ENCODE results near the gene GCH1. TPM values are rescaled to one million over a fixed set of nuclear protein-coding genes. Genes with fewer than 3 reads are reported as not detected.

The GCH1 gene
- total and polyA plus RNA-seq, 4 experiments from 2014 or later: 28.4 to 31.9 (median 30.5) TPM

DNA sequence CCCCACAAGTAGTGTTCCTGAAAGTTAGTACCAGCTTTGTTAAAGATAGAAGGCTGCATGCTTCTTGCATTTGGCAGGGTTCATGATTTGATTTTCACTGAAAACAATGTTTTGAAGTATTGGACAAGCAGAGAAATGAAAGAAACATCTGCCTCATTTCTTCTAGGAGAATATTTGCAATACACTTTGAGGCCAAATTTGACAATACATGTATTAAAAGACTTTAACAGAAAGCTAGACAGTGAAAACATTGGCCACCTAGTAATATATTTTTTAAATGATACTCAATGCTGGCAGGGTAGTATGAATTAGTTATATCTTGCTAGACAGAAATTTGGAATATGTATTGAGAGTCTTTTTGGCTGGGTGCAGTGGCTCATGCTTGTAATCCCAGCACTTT lies 68.5 kb downstream of the GCH1 start:
- no peaks in the 10 kb centered on the region for H3K27me3 ChIP-seq (ENCODE audit: insufficient read depth, low read length)
- no peaks in the 10 kb centered on the region for H3K4me1 ChIP-seq (ENCODE audit: insufficient read depth, low read length)
- H3K27me3 Mint-ChIP-seq: no peaks in the 10 kb centered on the region
- ChIA-PET POLR2A (ENCODE audit: partially characterized antibody) (no interaction called here), CTCF (ENCODE audit: partially characterized antibody) (no interaction called here)
- peaks cover 7% of the 10 kb centered on the region in 2 donors for H3K36me3 Mint-ChIP-seq
- H3K9me3 ChIP-seq (ENCODE audit: control insufficient read depth in 1 of 2, low read length in 2 of 2): no peaks in the 10 kb centered on the region
- intact Hi-C loops (cut with micrococcal nuclease): no loop called here
- H3K36me3 ChIP-seq (ENCODE audit: insufficient read depth, low read length): no peaks in the 10 kb centered on the region
- no peak for DNase-seq
- peaks cover 0 to 22% (median 13%) of the 10 kb centered on the region in 8 donors for H3K9me3 Mint-ChIP-seq
- no peaks in the 10 kb centered on the region for H3K4me1 Mint-ChIP-seq
- no peak overlapping the region for H3K27ac Mint-ChIP-seq
- no peak overlapping the region for H3K27ac ChIP-seq (ENCODE audit: low read depth, low read length)
- no peak overlapping the region for H3K4me3 Mint-ChIP-seq
- no peak overlapping the region for H3K4me3 ChIP-seq (ENCODE audit: low read length in 2 of 2)

DNA sequence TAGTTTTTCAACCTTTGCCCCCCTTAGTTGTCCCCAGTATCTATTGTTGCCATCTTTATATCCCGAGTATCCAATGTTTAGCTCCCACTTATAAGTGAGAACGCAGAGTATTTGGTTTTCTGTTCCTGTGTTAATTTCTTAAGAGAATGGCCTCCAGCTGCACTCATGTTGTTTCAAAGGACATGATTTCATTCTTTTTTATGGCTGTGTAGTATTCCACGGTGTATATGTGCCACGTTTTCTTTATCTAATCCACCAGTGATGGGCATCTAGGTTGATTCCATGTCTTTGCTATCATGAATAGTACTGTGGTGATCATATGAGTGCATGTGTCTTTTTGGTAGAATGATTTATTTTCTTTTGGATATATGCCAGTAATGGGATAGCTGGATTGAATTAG lies 72.0 kb downstream of the GCH1 start:
- Mint-ChIP-seq H3K4me1 (no peaks in the 10 kb centered on the region), H3K27ac (no peak overlapping the region), H3K4me3 (no peak overlapping the region), H3K27me3 (no peaks in the 10 kb centered on the region), H3K36me3 (peaks cover 3 to 6% of the 10 kb centered on the region in 2 donors), H3K9me3 (peaks cover 0 to 41% (median 20%) of the 10 kb centered on the region in 8 donors)
- H3K4me3 ChIP-seq (ENCODE audit: low read length in 2 of 2): no peak overlapping the region
- intact Hi-C loops (cut with micrococcal nuclease): no loop called here
- POLR2A ChIA-PET (ENCODE audit: partially characterized antibody): no interaction called here
- H3K27me3 ChIP-seq (ENCODE audit: insufficient read depth, low read length): no peaks in the 10 kb centered on the region
- no peaks in the 10 kb centered on the region for H3K36me3 ChIP-seq (ENCODE audit: insufficient read depth, low read length)
- H3K4me1 ChIP-seq (ENCODE audit: insufficient read depth, low read length): no peaks in the 10 kb centered on the region
- no peaks in the 10 kb centered on the region for H3K9me3 ChIP-seq (ENCODE audit: control insufficient read depth in 1 of 2, low read length in 2 of 2)
- CTCF ChIA-PET (ENCODE audit: partially characterized antibody): no interaction called here
- no peak for DNase-seq
- no peak overlapping the region for H3K27ac ChIP-seq (ENCODE audit: low read depth, low read length)

DNA sequence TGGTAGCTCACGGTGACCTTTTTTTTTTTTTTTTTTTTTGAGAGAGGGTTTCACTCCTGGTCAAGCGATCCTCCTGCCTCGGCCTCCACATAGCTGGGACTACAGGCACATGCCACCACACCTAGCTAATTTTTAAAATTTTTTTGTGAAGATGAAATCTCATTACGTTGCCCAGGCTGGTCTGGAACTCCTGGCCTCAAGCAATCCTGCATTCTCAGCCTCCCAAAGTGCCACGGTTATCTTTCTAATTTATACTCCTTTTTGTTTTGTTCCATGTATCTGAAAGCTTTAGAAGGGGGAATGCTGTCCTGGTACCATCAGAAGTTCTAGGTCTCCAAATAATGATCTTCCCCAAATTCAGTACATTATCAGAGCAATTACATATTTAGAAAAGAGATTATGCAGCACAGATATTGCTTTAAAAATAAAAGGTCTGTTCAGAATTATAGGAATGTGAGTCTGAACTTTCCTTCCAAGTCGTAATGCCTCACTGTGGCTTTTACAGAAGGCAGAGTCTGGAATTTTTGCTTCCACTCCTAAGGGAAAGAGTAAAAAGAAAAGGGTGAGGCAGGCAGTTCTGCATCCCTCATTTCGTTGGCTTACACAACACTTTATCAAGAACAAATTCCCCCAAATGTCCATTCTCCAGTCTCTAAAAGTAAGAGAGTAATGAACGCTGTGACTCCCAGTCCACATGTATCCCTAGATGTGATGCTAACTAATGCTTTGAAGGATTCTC lies 73.0 kb downstream of the GCH1 start:
- DNase-seq: no peak
- ChIA-PET CTCF (ENCODE audit: partially characterized antibody) (interaction anchor here (0.6 to 0.7 kb wide), 2 partner anchors 32 to 74 kb away, joined by 3 read pairs; no protein-coding TSS in a partner anchor), POLR2A (ENCODE audit: partially characterized antibody) (no interaction called here)
- Mint-ChIP-seq H3K4me1 (no peaks in the 10 kb centered on the region), H3K4me3 (no peak overlapping the region), H3K27ac (no peak overlapping the region), H3K9me3 (peaks cover 3 to 49% (median 24%) of the 10 kb centered on the region in 8 donors), H3K27me3 (no peaks in the 10 kb centered on the region), H3K36me3 (peaks cover 5 to 6% of the 10 kb centered on the region in 2 donors)
- H3K27me3 ChIP-seq (ENCODE audit: insufficient read depth, low read length): no peaks in the 10 kb centered on the region
- no peaks in the 10 kb centered on the region for H3K9me3 ChIP-seq (ENCODE audit: control insufficient read depth in 1 of 2, low read length in 2 of 2)
- H3K27ac ChIP-seq (ENCODE audit: low read depth, low read length): no peak overlapping the region
- H3K4me1 ChIP-seq (ENCODE audit: insufficient read depth, low read length): no peaks in the 10 kb centered on the region
- no peaks in the 10 kb centered on the region for H3K36me3 ChIP-seq (ENCODE audit: insufficient read depth, low read length)
- no peak overlapping the region for H3K4me3 ChIP-seq (ENCODE audit: low read length in 2 of 2)
- intact Hi-C loops (cut with micrococcal nuclease): no loop called here

DNA sequence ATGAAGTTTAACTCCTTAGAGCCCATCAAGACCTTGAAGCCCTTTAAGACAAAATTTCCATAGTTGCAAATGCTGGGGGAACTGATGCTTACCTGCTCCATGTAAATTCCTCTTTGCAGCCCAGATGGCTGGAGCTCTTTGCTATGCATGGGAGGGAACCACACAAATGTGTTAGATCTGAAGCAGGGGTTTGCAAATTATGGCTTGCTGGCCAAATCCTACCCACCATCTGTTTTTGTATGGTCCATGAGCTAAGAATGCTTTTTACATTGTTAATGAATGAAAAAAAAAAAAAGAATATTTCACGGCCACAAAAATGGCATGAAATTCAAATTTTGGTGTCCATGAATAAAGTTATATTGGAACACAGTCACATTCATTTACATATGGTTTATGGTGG lies 74.6 kb downstream of the GCH1 start:
- CTCF ChIA-PET (ENCODE audit: partially characterized antibody): interaction anchor here (1.0 kb wide), 1 partner anchor 51 kb away, joined by 3 read pairs; no protein-coding TSS in a partner anchor
- no peaks in the 10 kb centered on the region for H3K27me3 Mint-ChIP-seq
- no peak for DNase-seq
- H3K27ac ChIP-seq (ENCODE audit: low read depth, low read length): no peak overlapping the region
- no peaks in the 10 kb centered on the region for H3K36me3 ChIP-seq (ENCODE audit: insufficient read depth, low read length)
- H3K36me3 Mint-ChIP-seq: peaks cover 6% of the 10 kb centered on the region in 2 donors
- H3K9me3 Mint-ChIP-seq: peaks cover 3 to 64% (median 33%) of the 10 kb centered on the region in 8 donors
- no peaks in the 10 kb centered on the region for H3K4me1 Mint-ChIP-seq
- H3K27ac Mint-ChIP-seq: no peak overlapping the region
- H3K4me3 Mint-ChIP-seq: no peak overlapping the region
- POLR2A ChIA-PET (ENCODE audit: partially characterized antibody): interaction anchor here (0.9 kb wide), 1 partner anchor 53 kb away, joined by 3 read pairs; no protein-coding TSS in a partner anchor
- H3K4me1 ChIP-seq (ENCODE audit: insufficient read depth, low read length): no peaks in the 10 kb centered on the region
- intact Hi-C loops (cut with micrococcal nuclease): no loop called here
- peaks cover 0 to 7% of the 10 kb centered on the region in 2 donors for H3K9me3 ChIP-seq (ENCODE audit: control insufficient read depth in 1 of 2, low read length in 2 of 2)
- H3K27me3 ChIP-seq (ENCODE audit: insufficient read depth, low read length): no peaks in the 10 kb centered on the region
- H3K4me3 ChIP-seq (ENCODE audit: low read length in 2 of 2): no peak overlapping the region

DNA sequence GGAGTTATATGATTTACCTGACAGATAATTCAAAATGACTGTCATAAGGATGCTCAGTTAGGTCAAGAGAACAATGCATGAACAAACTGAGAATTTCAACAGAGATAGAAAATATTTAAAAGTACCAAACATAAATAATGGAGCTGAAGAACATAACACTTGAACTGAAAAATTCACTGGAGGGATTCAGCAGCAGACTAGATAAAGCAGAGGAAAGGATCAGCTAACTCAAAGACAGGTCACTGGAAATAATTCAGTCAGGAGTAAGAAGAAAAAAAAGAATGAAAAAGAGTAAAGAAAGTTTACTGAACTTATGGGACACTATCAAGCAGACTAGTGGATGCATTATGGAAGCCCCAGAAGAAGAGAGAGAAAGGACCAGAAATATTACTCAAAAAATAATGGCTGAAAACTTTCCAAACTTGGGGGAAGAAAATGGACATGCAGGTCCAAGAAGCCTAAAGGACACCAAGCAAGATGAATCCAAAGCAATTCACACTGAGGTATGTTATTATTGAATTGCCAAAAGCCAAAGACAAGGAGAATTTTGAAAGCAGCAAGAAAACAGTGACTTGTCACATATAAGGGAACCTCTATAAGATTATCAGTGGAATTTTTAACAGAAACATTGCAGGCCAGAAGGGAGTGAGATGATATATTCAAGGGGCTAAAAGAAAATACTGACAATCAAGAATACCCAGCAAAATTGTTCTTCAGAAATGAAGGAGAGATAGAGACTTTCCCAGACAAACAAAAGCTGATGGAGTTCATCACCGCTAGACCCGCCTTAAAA lies 78.7 kb downstream of the GCH1 start:
- H3K4me3 Mint-ChIP-seq: no peak overlapping the region
- Histone ChIP-seq H3K27ac (ENCODE audit: low read depth, low read length) (no peak overlapping the region), H3K27me3 (ENCODE audit: insufficient read depth, low read length) (no peaks in the 10 kb centered on the region), H3K9me3 (ENCODE audit: control insufficient read depth in 1 of 2, low read length in 2 of 2) (peaks cover 0 to 7% of the 10 kb centered on the region in 2 donors), H3K4me3 (ENCODE audit: low read length in 2 of 2) (no peak overlapping the region), H3K36me3 (ENCODE audit: insufficient read depth, low read length) (no peaks in the 10 kb centered on the region), H3K4me1 (ENCODE audit: insufficient read depth, low read length) (no peaks in the 10 kb centered on the region)
- peaks cover 0 to 3% of the 10 kb centered on the region in 2 donors for H3K36me3 Mint-ChIP-seq
- peaks cover 6 to 52% (median 29%) of the 10 kb centered on the region in 8 donors for H3K9me3 Mint-ChIP-seq
- CTCF ChIA-PET (ENCODE audit: partially characterized antibody): no interaction called here
- H3K4me1 Mint-ChIP-seq: no peaks in the 10 kb centered on the region
- POLR2A ChIA-PET (ENCODE audit: partially characterized antibody): no interaction called here
- DNase-seq: no peak
- peaks cover 4 to 7% of the 10 kb centered on the region in 2 donors for H3K27me3 Mint-ChIP-seq
- peak overlapping the region in 1 of 7 donors; percentile 5 for H3K27ac Mint-ChIP-seq
- intact Hi-C loops (cut with micrococcal nuclease): no loop called here

DNA sequence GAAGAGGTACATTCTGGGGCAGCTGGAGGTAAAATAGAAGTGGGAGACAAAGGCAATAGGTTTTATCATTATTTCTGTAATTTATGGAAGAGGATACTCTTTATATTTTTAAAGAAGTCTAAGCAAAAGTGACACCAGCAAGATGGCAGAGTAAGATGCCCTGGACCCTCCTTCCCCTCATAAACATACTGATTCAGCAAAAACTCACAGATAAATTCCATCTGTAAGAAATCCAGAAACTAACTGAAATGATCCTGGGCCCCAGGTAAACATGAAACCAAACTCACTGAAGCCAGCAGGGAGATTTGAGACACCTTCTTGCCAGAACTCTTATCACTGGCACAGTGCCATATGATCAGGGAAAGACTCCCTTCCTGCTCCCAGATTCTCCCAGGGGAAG lies 79.9 kb downstream of the GCH1 start:
- H3K36me3 Mint-ChIP-seq: peaks cover 0 to 3% of the 10 kb centered on the region in 2 donors
- H3K27ac Mint-ChIP-seq: no peak overlapping the region
- no peaks in the 10 kb centered on the region for H3K27me3 ChIP-seq (ENCODE audit: insufficient read depth, low read length)
- H3K36me3 ChIP-seq (ENCODE audit: insufficient read depth, low read length): no peaks in the 10 kb centered on the region
- intact Hi-C loops (cut with micrococcal nuclease): no loop called here
- H3K4me3 ChIP-seq (ENCODE audit: low read length in 2 of 2): no peak overlapping the region
- no peaks in the 10 kb centered on the region for H3K4me1 ChIP-seq (ENCODE audit: insufficient read depth, low read length)
- ChIA-PET CTCF (ENCODE audit: partially characterized antibody) (interaction anchor here (5.2 kb wide), 1 partner anchor 17 kb away, joined by 21 read pairs; no protein-coding TSS in a partner anchor), POLR2A (ENCODE audit: partially characterized antibody) (no interaction called here)
- peaks cover 0 to 7% of the 10 kb centered on the region in 2 donors for H3K9me3 ChIP-seq (ENCODE audit: control insufficient read depth in 1 of 2, low read length in 2 of 2)
- peaks cover 4 to 11% of the 10 kb centered on the region in 2 donors for H3K27me3 Mint-ChIP-seq
- H3K4me3 Mint-ChIP-seq: no peak overlapping the region
- DNase-seq: no peak
- no peak overlapping the region for H3K27ac ChIP-seq (ENCODE audit: low read depth, low read length)
- peaks cover 6 to 44% (median 29%) of the 10 kb centered on the region in 8 donors for H3K9me3 Mint-ChIP-seq
- H3K4me1 Mint-ChIP-seq: no peaks in the 10 kb centered on the region

Data from CD4-positive, alpha-beta memory T cell (primary cell).